ENCODE measurements around the gene DDX6. TPM values are rescaled to one million over a fixed set of nuclear protein-coding genes. Genes with fewer than 3 reads are reported as not detected.
A peak's percentile ranks its signal among the peaks of the same experiment; 100 is the strongest.

DDX6 gene
- total and polyA plus RNA-seq, 9 of the 15 experiments (the other 6 are each of a cell fraction or from before 2014, with no cell fraction given) = 10.0 to 102 (median 58.2) TPM

- TF ChIP-seq AFF4 (CRISPR knock-in tag; IDR thresholded peaks at IDR 0.05) (no peak; the same call in 1 of the 2 replicates), ZBTB43 (CRISPR knock-in tag; IDR thresholded peaks at IDR 0.05) (no peak), ZNF121 (CRISPR knock-in tag; conservative IDR thresholded peaks at IDR 0.05) (no peak), MCM3 (IDR thresholded peaks at IDR 0.05) (no peak), ZNF324 (CRISPR knock-in tag; IDR thresholded peaks at IDR 0.05) (no peak), CBX1 (IDR thresholded peaks at IDR 0.05; ENCODE audit: low read depth) (peak; percentile 46; the same call in 1 of the 2 replicates), E4F1 (CRISPR knock-in tag; IDR thresholded peaks at IDR 0.05; ENCODE audit: borderline replicate concordance) (no peak), L3MBTL2 (IDR thresholded peaks at IDR 0.05) (peak; percentile 24; the same call in 1 of the 2 replicates), POLR2AphosphoS2 (IDR thresholded peaks at IDR 0.05; ENCODE audit: low read length) (no peak), TEAD4 (IDR thresholded peaks at IDR 0.05; ENCODE audit: low read length) (no peak), TEAD4 (CRISPR knock-in tag; IDR thresholded peaks at IDR 0.05; ENCODE audit: borderline replicate concordance) (0 out of 2 replicates have a peak, but pooled peaks have one; percentile 65), CGGBP1 (CRISPR knock-in tag; IDR thresholded peaks at IDR 0.05) (no peak), STAT5A (IDR thresholded peaks at IDR 0.05; ENCODE audit: borderline replicate concordance, low read length) (no peak), TBL1XR1 (IDR thresholded peaks at IDR 0.05; ENCODE audit: low read length in 2 of 2) (no peak), KLF1 (tag; IDR thresholded peaks at IDR 0.05) (no peak), KDM1A (IDR thresholded peaks at IDR 0.05) (no peak), FOXP1 (CRISPR knock-in tag; IDR thresholded peaks at IDR 0.05) (no peak), ZNF449 (CRISPR knock-in tag; IDR thresholded peaks at IDR 0.05) (no peak), MAFF (IDR thresholded peaks at IDR 0.05; ENCODE audit: low read length) (no peak), ZNF184 (CRISPR knock-in tag; IDR thresholded peaks at IDR 0.05) (0 out of 2 replicates have a peak, but pooled peaks have one; percentile 7)
These were observed 430 bp downstream of the DDX6 start (continued) for GRCh38 chr11:118790357-118791110.

Measured in K562 (cell line).